ENCODE data around the gene TTC23.

DNA sequence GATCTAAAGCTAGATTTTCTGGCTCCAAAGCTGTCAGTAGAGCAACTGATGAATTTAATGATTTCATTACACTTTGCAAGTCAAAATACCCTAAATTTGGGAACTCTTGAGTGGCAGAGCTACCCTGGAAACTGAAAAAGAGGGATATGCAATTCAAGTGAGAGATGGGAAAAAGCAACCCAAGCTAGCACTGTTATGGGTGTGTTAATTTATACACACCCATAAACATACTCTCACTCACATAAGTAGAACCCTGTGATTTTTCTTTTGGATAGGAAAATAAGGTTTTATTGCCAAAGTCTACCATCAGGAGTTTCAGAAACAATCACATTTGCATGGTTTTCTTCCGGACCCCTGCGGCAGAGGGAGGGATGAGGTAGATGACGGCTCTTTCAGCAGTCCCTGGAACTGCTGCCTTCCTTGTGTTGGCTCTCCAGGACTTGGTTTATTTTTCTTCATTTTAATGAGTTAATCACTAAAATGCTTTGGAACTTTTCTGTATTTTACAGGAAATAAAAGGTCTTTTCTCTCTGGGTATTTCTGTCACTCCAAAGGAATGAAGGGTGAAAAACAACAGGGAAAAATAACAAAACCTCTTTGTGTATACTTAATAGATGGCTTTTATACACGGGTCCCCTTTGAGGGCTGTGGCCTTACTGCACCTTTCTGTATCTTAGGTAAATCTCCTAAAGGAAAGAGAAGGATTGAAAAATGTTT, 63.8 kb downstream of the TTC23 start:
- TF ChIP-seq CTCF (IDR thresholded peaks at IDR 0.05), result no peak
- TF ChIP-seq ZFX (IDR thresholded peaks at IDR 0.05; ENCODE audit: borderline replicate concordance), result no peak
